HepG2 (cell line): ENCODE data around the gene HLF. TPM values are rescaled to one million over a fixed set of nuclear protein-coding genes. Genes with fewer than 3 reads are reported as not detected.

ENCODE experiments used
- ELF3 ChIP-seq: IDR thresholded peaks from 2 replicates; pipeline ENCODE4 v1.6.1; 2016; ENCODE audit warnings: missing genetic modification reagents, missing compliant biosample characterization
- ERF ChIP-seq: IDR thresholded peaks from 2 replicates; pipeline ENCODE4 v1.6.1; 2018; ENCODE audit warnings: missing biosample characterization, missing genetic modification reagents
- HDAC2 ChIP-seq: sonication (generic); formaldehyde crosslinking; IDR thresholded peaks from 2 replicates; pipeline ENCODE4 v1.4.0; 2020; ENCODE audit warnings: missing genetic modification reagents
- HNF1A ChIP-seq, 2 experiments: sonication (generic) in 1 of 2; formaldehyde crosslinking in 1 of 2; IDR thresholded peaks; 2 replicates each; pipeline versions ENCODE4 v1.4.0 to v1.6.1; 2016 to 2020; ENCODE audit warnings: borderline replicate concordance in 1 of 2, low read depth in 1 of 2, mild to moderate bottlenecking in 1 of 2, missing genetic modification reagents in 1 of 2
- IRF2 ChIP-seq: IDR thresholded peaks from 2 replicates; pipeline ENCODE4 v1.6.1; 2018; ENCODE audit warnings: missing genetic modification reagents, missing compliant biosample characterization
- MIXL1 ChIP-seq: IDR thresholded peaks from 2 replicates; pipeline ENCODE4 v1.6.1; 2016
- MXI1 ChIP-seq: IDR thresholded peaks from 3 replicates; pipeline ENCODE4 v1.6.1; 2012; ENCODE audit warnings: low read depth, low read length, inconsistent platforms, borderline replicate concordance
- NR2F1 ChIP-seq, 2 experiments: fragments of 450-650 bp in 1 of 2; formaldehyde crosslinking in 1 of 2; IDR thresholded peaks; 2 replicates each; pipeline versions ENCODE4 v1.5.0 to v1.6.1; 2016 to 2020; ENCODE audit warnings: mild to moderate bottlenecking in 1 of 2, missing compliant biosample characterization in 1 of 2, missing genetic modification reagents in 1 of 2, moderate library complexity in 1 of 2
- NR2F6 ChIP-seq, 2 experiments: IDR thresholded peaks; 2 replicates each; pipeline ENCODE4 v1.6.1; 2016; ENCODE audit warnings: antibody characterized with exemption in 1 of 2, mild to moderate bottlenecking in 1 of 2
- RCOR2 ChIP-seq: IDR thresholded peaks from 2 replicates; pipeline ENCODE4 v1.6.1; 2016; ENCODE audit warnings: missing biosample characterization, missing genetic modification reagents
- REPIN1 ChIP-seq: sonication (generic); formaldehyde crosslinking; IDR thresholded peaks from 2 replicates; pipeline ENCODE4 v1.8.0; 2022; ENCODE audit warnings: missing genetic modification reagents, low read depth, mild to moderate bottlenecking, borderline replicate concordance
- RXRB ChIP-seq: IDR thresholded peaks from 2 replicates; pipeline ENCODE4 v1.6.1; 2016; ENCODE audit warnings: borderline replicate concordance, missing genetic modification reagents, missing compliant biosample characterization
- TAF1 ChIP-seq: sonication (generic); formaldehyde crosslinking; IDR thresholded peaks from 2 replicates; pipeline ENCODE4 v1.4.0; 2020; ENCODE audit warnings: missing genetic modification reagents
- TBL1XR1 ChIP-seq: fragments of 150-350 bp; IDR thresholded peaks from 2 replicates; pipeline ENCODE4 v1.6.1; 2014; ENCODE audit warnings: borderline replicate concordance, low read length; ENCODE audit not compliant: partially characterized antibody
- THAP11 ChIP-seq: IDR thresholded peaks from 2 replicates; pipeline ENCODE4 v1.6.1; 2016; ENCODE audit warnings: missing biosample characterization, missing genetic modification reagents
- ZBTB3 ChIP-seq: sonication (generic); formaldehyde crosslinking; IDR thresholded peaks from 2 replicates; pipeline ENCODE4 v1.4.0; 2020; ENCODE audit warnings: low read depth, mild to moderate bottlenecking, moderate library complexity, missing genetic modification reagents, borderline replicate concordance
- ZBTB8A ChIP-seq: sonication (generic); formaldehyde crosslinking; IDR thresholded peaks from 2 replicates; pipeline ENCODE4 v1.4.0; 2020; ENCODE audit warnings: mild to moderate bottlenecking, low read depth, missing genetic modification reagents, borderline replicate concordance
- ZFX ChIP-seq: sonication (generic); formaldehyde crosslinking; IDR thresholded peaks from 2 replicates; pipeline ENCODE4 v1.4.0; 2020; ENCODE audit warnings: mild to moderate bottlenecking, low read depth, missing genetic modification reagents, moderate library complexity
- ZNF124 ChIP-seq: sonication (generic); formaldehyde crosslinking; IDR thresholded peaks from 2 replicates; pipeline ENCODE4 v1.4.0; 2020; ENCODE audit warnings: missing genetic modification reagents
- ZNF20 ChIP-seq: sonication (generic); formaldehyde crosslinking; IDR thresholded peaks from 2 replicates; pipeline ENCODE4 v1.4.0; 2020; ENCODE audit warnings: mild to moderate bottlenecking, moderate library complexity, missing genetic modification reagents
- ZNF264 ChIP-seq: sonication (generic); formaldehyde crosslinking; IDR thresholded peaks from 2 replicates; pipeline ENCODE4 v1.4.0; 2020; ENCODE audit warnings: missing genetic modification reagents
- ZNF441 ChIP-seq: sonication (generic); formaldehyde crosslinking; IDR thresholded peaks from 2 replicates; pipeline ENCODE4 v1.7.0; 2021; ENCODE audit warnings: missing genetic modification reagents, borderline replicate concordance
- ZNF501 ChIP-seq: sonication (generic); formaldehyde crosslinking; IDR thresholded peaks from 2 replicates; pipeline ENCODE4 v1.5.1; 2020; ENCODE audit warnings: mild to moderate bottlenecking, moderate library complexity, missing genetic modification reagents
- ZNF570 ChIP-seq: sonication (generic); formaldehyde crosslinking; IDR thresholded peaks from 2 replicates; pipeline ENCODE4 v1.4.0; 2020; ENCODE audit warnings: mild to moderate bottlenecking, missing genetic modification reagents, borderline replicate concordance
- ZNF782 ChIP-seq: sonication (generic); formaldehyde crosslinking; IDR thresholded peaks from 2 replicates; pipeline ENCODE4 v1.4.0; 2020; ENCODE audit warnings: missing genetic modification reagents, mild to moderate bottlenecking, borderline replicate concordance
- ZSCAN20 ChIP-seq: sonication (generic); formaldehyde crosslinking; IDR thresholded peaks from 2 replicates; pipeline ENCODE4 v1.4.0; 2020; ENCODE audit warnings: missing genetic modification reagents, mild to moderate bottlenecking, borderline replicate concordance
- polyA plus RNA-seq, 8 experiments: library from polyadenylated mRNA; depleted of rRNA in 3 of 8; stranded (reverse) in 7 of 8; unstranded in 1 of 8; fragments of >200 nt; fragmentation: Illumina TruSeq in 4 of 8; extraction: Trizol in 4 of 8; gene quantifications; 2 replicates each; pipeline versions ENCODE4 v1.2.1 to v1.2.3, GENCODE V29; 2011 to 2016; ENCODE audit warnings: low read depth in 4 of 8, missing spikeins in 1 of 8, mixed read lengths in 1 of 8; ENCODE audit not compliant: insufficient read depth in 1 of 8
- total RNA-seq, 5 experiments: library from RNA; depleted of rRNA; stranded (reverse); fragments of >200 nt; fragmentation: Illumina TruSeq; extraction: Trizol; gene quantifications; 2 replicates each; pipeline ENCODE4 v1.2.3, GENCODE V29; 2016; ENCODE audit warnings: low read depth in 1 of 5

HLF gene
- total and polyA plus RNA-seq, 2 of the 13 experiments (the other 11 are each of a cell fraction or from before 2014, with no cell fraction given): 202 to 346 TPM

GRCh38 chr17:55301521-55302406, 37.0 kb downstream of the HLF start (continued):
- TF ChIP-seq ZNF124 (peak; percentile 56; the same call in 1 of the 2 replicates), RXRB (peak; percentile 86), IRF2 (peak; percentile 90), TAF1 (peak; percentile 16; the same call in 1 of the 2 replicates), HDAC2 (CRISPR knock-in tag) (peak; percentile 91), MXI1 (peak; percentile 65; the same call in 1 of the 3 replicates), THAP11 (CRISPR knock-in tag) (peak; percentile 67), ZBTB8A (CRISPR knock-in tag) (no peak), NR2F1 (CRISPR knock-in tag; IDR thresholded peaks at IDR 0.05) (0 out of 4 replicates have a peak, but pooled peaks of 1 of the 2 experiments have one; percentile 20), ZNF501 (CRISPR knock-in tag) (peak; percentile 65; the same call in 1 of the 2 replicates), ZNF782 (CRISPR knock-in tag) (peak; percentile 77; the same call in 1 of the 2 replicates), ZNF570 (no peak), ZSCAN20 (no peak), RCOR2 (CRISPR knock-in tag) (peak; percentile 75; the same call in 1 of the 2 replicates), NR2F6 (IDR thresholded peaks at IDR 0.05) (peak; percentile 55), NR2F6 (CRISPR knock-in tag; IDR thresholded peaks at IDR 0.05) (peak; percentile 62), REPIN1 (peak; percentile 81), ZNF441 (CRISPR knock-in tag) (peak; percentile 55; the same call in 1 of the 2 replicates), MIXL1 (peak; percentile 51; the same call in 1 of the 2 replicates), ERF (CRISPR knock-in tag) (peak; percentile 83), HNF1A (IDR thresholded peaks at IDR 0.05; ENCODE audit: low read depth) (peak; percentile 39; the same call in 1 of the 2 replicates), HNF1A (CRISPR knock-in tag; IDR thresholded peaks at IDR 0.05; ENCODE audit: borderline replicate concordance) (peak; percentile 18; the same call in 1 of the 2 replicates), ZNF264 (peak; percentile 81; the same call in 1 of the 2 replicates), TBL1XR1 (no peak), ZFX (CRISPR knock-in tag) (no peak), ELF3 (CRISPR knock-in tag) (peak; percentile 64), ZNF20 (CRISPR knock-in tag) (no peak), ZBTB3 (CRISPR knock-in tag) (0 out of 2 replicates have a peak, but pooled peaks have one; percentile 23)
